Measurements from ENCODE around the gene LIM2. TPM values are rescaled to one million over a fixed set of nuclear protein-coding genes. Genes with fewer than 3 reads are reported as not detected.

Gene LIM2
- total RNA-seq, 2 experiments from 2014 or later: not detected

DNA sequence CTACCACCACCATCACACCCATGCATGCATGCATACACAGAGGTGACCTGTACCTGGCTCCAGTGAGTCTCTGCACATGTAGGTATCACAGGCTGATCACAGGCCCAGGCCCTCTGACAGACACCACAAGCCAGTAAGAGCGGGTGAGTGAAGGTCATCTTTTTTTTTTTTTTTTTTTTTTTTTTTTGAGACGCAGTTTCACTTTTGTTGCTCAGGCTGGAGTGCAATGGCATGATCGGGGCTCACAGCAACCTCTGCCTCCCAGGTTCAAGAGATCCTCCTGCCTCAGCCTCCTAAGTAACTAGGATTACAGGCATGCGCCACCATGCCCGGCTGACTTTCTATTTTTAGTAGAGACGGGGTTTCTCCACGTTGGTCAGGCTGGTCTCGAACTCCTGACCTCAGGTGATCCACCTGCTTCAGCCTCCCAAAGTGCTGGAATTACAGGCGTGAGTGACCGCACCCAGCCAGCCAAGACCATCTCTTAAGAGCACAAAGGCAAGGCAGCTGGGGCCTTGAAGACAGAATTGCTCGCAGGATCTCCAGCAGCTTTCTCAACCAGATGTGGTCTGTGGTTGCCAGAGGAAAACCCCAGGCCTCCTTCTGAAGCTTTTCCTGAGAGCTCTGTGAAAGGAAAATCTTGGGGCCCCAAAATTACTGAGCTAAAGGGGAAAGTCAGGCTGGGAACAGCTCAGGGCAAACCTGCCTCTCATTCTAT is 12.1 kb downstream of the LIM2 start:
- Histone ChIP-seq H3K4me3 (ENCODE audit: low read length) (no peak overlapping the region), H3K36me3 (ENCODE audit: insufficient read depth, low read length) (no peaks in the 10 kb centered on the region), H3K4me1 (ENCODE audit: insufficient read depth, low read length) (peaks cover 59% of the 10 kb centered on the region), H3K27ac (ENCODE audit: low read depth in 1 of 2, low read length in 2 of 2) (peak overlapping the region in 1 of 2 donors; percentile 15), H3K27me3 (ENCODE audit: control insufficient read depth in 1 of 2, insufficient read depth in 2 of 2, low read length in 2 of 2) (no peaks in the 10 kb centered on the region), H3K9me3 (ENCODE audit: control insufficient read depth in 1 of 2, insufficient read depth in 1 of 2, low read length in 2 of 2) (peaks cover 0 to 11% of the 10 kb centered on the region in 2 experiments)
- peaks cover 3% of the 10 kb centered on the region for H3K9me3 Mint-ChIP-seq
- peaks cover 58% of the 10 kb centered on the region for H3K4me1 Mint-ChIP-seq (ENCODE audit: low read depth)
- peak overlapping the region; percentile 11 for H3K4me3 Mint-ChIP-seq
- H3K27me3 Mint-ChIP-seq: no peaks in the 10 kb centered on the region
- TF ChIP-seq, protein P1, sequence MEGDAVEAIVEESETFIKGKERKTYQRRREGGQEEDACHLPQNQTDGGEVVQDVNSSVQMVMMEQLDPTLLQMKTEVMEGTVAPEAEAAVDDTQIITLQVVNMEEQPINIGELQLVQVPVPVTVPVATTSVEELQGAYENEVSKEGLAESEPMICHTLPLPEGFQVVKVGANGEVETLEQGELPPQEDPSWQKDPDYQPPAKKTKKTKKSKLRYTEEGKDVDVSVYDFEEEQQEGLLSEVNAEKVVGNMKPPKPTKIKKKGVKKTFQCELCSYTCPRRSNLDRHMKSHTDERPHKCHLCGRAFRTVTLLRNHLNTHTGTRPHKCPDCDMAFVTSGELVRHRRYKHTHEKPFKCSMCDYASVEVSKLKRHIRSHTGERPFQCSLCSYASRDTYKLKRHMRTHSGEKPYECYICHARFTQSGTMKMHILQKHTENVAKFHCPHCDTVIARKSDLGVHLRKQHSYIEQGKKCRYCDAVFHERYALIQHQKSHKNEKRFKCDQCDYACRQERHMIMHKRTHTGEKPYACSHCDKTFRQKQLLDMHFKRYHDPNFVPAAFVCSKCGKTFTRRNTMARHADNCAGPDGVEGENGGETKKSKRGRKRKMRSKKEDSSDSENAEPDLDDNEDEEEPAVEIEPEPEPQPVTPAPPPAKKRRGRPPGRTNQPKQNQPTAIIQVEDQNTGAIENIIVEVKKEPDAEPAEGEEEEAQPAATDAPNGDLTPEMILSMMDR (IDR thresholded peaks at IDR 0.05): no peak
- intact Hi-C loops (cut with DNase I, micrococcal nuclease): no loop called here
- no peaks in the 10 kb centered on the region for H3K36me3 Mint-ChIP-seq (ENCODE audit: low read depth)
- ATAC-seq (ENCODE audit: poor library complexity) (no peak), DNase-seq (peak in 5 of 14 experiments; percentile 5 to 70 (median 65))
- ChIA-PET POLR2A (interaction anchor here (1.1 kb wide), 1 partner anchor 21 kb away, joined by 3 read pairs; no protein-coding TSS in a partner anchor), CTCF (interaction anchor here (1.5 kb wide), 1 partner anchor 32 kb away, joined by 3 read pairs; no protein-coding TSS in a partner anchor)
- peak overlapping the region; percentile 2 for H3K27ac Mint-ChIP-seq

GRCh38 chr19:51372649-51373504 is 14.9 kb downstream of the LIM2 start, which contains the start of gene NKG7:
Gene NKG7, minus strand, starts transcription at chr19:51372654. Its CDS starts 119 bp downstream, at chr19:51372535.
- Mint-ChIP-seq H3K4me3 (peak within 1 kb of the TSS; percentile 49), H3K9me3 (no peaks in the 10 kb centered on the region), H3K4me1 (ENCODE audit: low read depth) (peaks cover 69% of the 10 kb centered on the region), H3K27me3 (no peaks in the 10 kb centered on the region), H3K27ac (peak within 1 kb of the TSS; percentile 84), H3K36me3 (ENCODE audit: low read depth) (no peaks in the 10 kb centered on the region)
- intact Hi-C loops (cut with DNase I, micrococcal nuclease): no loop called here
- CTCF ChIA-PET: no interaction called here
- TF ChIP-seq, protein P1 (IDR thresholded peaks at IDR 0.05): no peak
- Histone ChIP-seq H3K4me1 (ENCODE audit: insufficient read depth, low read length) (peaks cover 72% of the 10 kb centered on the region), H3K4me3 (ENCODE audit: low read length) (peak within 1 kb of the TSS; percentile 45), H3K27ac (ENCODE audit: low read depth in 1 of 2, low read length in 2 of 2) (peak within 1 kb of the TSS; percentile 41 to 62), H3K27me3 (ENCODE audit: control insufficient read depth in 1 of 2, insufficient read depth in 2 of 2, low read length in 2 of 2) (no peaks in the 10 kb centered on the region), H3K9me3 (ENCODE audit: control insufficient read depth in 1 of 2, insufficient read depth in 1 of 2, low read length in 2 of 2) (peaks cover 0 to 7% of the 10 kb centered on the region in 2 experiments), H3K36me3 (ENCODE audit: insufficient read depth, low read length) (no peaks in the 10 kb centered on the region)
- POLR2A ChIA-PET: no interaction called here
- peak in 10 of 14 experiments; percentile 25 to 92 (median 42) for DNase-seq
- ATAC-seq (ENCODE audit: poor library complexity): peak; percentile 48

DNA sequence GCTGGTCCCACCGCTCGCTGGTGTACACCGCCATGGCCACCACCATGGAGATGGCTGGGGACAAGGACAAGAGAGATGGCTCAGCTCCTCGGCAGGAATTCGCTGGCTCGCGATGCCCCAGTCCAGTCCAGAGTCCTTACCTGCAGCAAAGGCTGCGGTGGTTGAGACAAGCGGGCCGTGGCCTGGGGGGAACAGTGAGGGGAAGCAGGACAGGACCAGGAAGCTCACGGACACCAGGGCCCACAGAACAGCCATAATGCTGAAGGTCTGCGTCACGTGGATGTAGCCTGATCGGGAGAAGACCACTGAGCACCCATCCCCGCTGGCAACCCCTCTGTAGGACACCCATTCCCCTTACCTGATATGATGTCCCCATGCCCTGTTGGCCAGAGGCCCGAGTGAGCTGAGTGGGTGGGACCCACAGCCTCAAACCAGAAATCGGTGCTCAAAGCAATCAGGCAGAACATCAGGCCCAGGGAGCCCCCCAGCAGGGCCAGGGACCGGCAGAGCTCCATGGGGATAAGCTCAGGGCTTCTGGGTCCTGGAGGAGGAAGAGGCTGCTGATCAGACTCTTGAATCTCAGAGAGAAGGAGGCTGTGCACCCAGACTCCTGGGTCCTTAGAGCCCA is 15.6 kb downstream of the LIM2 start:
- DNase-seq (no peak), ATAC-seq (ENCODE audit: poor library complexity) (no peak)
- TF ChIP-seq, protein P1 (IDR thresholded peaks at IDR 0.05): no peak
- Histone ChIP-seq H3K9me3 (ENCODE audit: control insufficient read depth in 1 of 2, insufficient read depth in 1 of 2, low read length in 2 of 2) (peaks cover 0 to 7% of the 10 kb centered on the region in 2 experiments), H3K27ac (ENCODE audit: low read depth in 1 of 2, low read length in 2 of 2) (peak overlapping the region in 1 of 2 donors; percentile 62), H3K4me3 (ENCODE audit: low read length) (peak overlapping the region; percentile 45), H3K36me3 (ENCODE audit: insufficient read depth, low read length) (no peaks in the 10 kb centered on the region), H3K27me3 (ENCODE audit: control insufficient read depth in 1 of 2, insufficient read depth in 2 of 2, low read length in 2 of 2) (no peaks in the 10 kb centered on the region), H3K4me1 (ENCODE audit: insufficient read depth, low read length) (peaks cover 78% of the 10 kb centered on the region)
- no peaks in the 10 kb centered on the region for H3K9me3 Mint-ChIP-seq
- no peaks in the 10 kb centered on the region for H3K27me3 Mint-ChIP-seq
- intact Hi-C loops (cut with DNase I, micrococcal nuclease): no loop called here
- no peaks in the 10 kb centered on the region for H3K36me3 Mint-ChIP-seq (ENCODE audit: low read depth)
- H3K4me1 Mint-ChIP-seq (ENCODE audit: low read depth): peaks cover 76% of the 10 kb centered on the region
- peak overlapping the region; percentile 84 for H3K27ac Mint-ChIP-seq
- no peak overlapping the region for H3K4me3 Mint-ChIP-seq
- POLR2A ChIA-PET: no interaction called here
- CTCF ChIA-PET: no interaction called here
